WTC11 (cell line): Measurements from ENCODE around the gene HVCN1. TPM values are rescaled to one million over a fixed set of nuclear protein-coding genes. Genes with fewer than 3 reads are reported as not detected.

Experiments used
- ATAC-seq: fragments of 200-7000 bp; cut with Tn5 transposase; 2 replicates; pipeline ENCODE4 v1.10.0; 2021; ENCODE audit warnings: mild to moderate bottlenecking, moderate library complexity
- CTCF ChIA-PET: fragments of 300-600 bp; sonication (Branson Sonifier 250); formaldehyde crosslinking; loops from one replicate; lab custom pipeline; 2021; ENCODE audit warnings: antibody characterized with exemption; lab: Charles Lee
- POLR2A ChIA-PET: fragments of 350-600 bp; sonication (Branson Sonifier 250); formaldehyde crosslinking; loops from one replicate; lab custom pipeline; 2021; ENCODE audit warnings: antibody characterized with exemption; lab: Charles Lee
- DNase-seq: peaks from one replicate; pipeline ENCODE4 v3.0.0; 2021; ENCODE audit warnings: low spot score
- H3K27ac Mint-ChIP-seq: 2 replicates; pipeline ENCODE4 v1.8.0; 2021; ENCODE audit warnings: mixed read lengths
- H3K27me3 Mint-ChIP-seq: 2 replicates; pipeline ENCODE4 v1.8.0; 2021; ENCODE audit warnings: low read depth, mild to moderate bottlenecking, moderate library complexity, mixed read lengths
- H3K36me3 Mint-ChIP-seq: 2 replicates; pipeline ENCODE4 v1.8.0; 2021; ENCODE audit warnings: mixed read lengths
- H3K4me1 Mint-ChIP-seq: 2 replicates; pipeline ENCODE4 v1.8.0; 2022; ENCODE audit warnings: mixed read lengths
- H3K4me3 Mint-ChIP-seq: 2 replicates; pipeline ENCODE4 v1.8.0; 2021; ENCODE audit warnings: mild to moderate bottlenecking, moderate library complexity, mixed read lengths
- H3K9me3 Mint-ChIP-seq: 2 replicates; pipeline ENCODE4 v1.8.0; 2021; ENCODE audit warnings: mixed read lengths
- ARID4B ChIP-seq: sonication (generic); formaldehyde crosslinking; IDR thresholded peaks from 2 replicates; pipeline ENCODE4 v1.8.0; 2023; ENCODE audit warnings: missing genetic modification reagents, mild to moderate bottlenecking, borderline replicate concordance
- CREB1 ChIP-seq: sonication (generic); formaldehyde crosslinking; IDR thresholded peaks from 2 replicates; pipeline ENCODE4 v1.8.0; 2023; ENCODE audit warnings: mild to moderate bottlenecking, missing genetic modification reagents
- E2F1 ChIP-seq: sonication (generic); formaldehyde crosslinking; IDR thresholded peaks from 2 replicates; pipeline ENCODE4 v1.8.0; 2022; ENCODE audit warnings: mild to moderate bottlenecking, missing genetic modification reagents
- GRHL2 ChIP-seq: fragments of 250-450 bp; sonication (Bioruptor Pico); IDR thresholded peaks from 2 replicates; pipeline ENCODE4 v1.8.0; 2022; ENCODE audit warnings: mild to moderate bottlenecking, moderate library complexity; ENCODE audit not compliant: insufficient replicate concordance, severe bottlenecking
- HMGA2 ChIP-seq: fragments of 250-450 bp; sonication (Bioruptor Pico); IDR thresholded peaks from 2 replicates; pipeline ENCODE4 v1.4.0; 2021; ENCODE audit warnings: mild to moderate bottlenecking, moderate library complexity
- JAZF1 ChIP-seq: fragments of 250-450 bp; sonication (Bioruptor Pico); IDR thresholded peaks from 2 replicates; pipeline ENCODE4 v1.9.0; 2021; ENCODE audit warnings: moderate library complexity, mild to moderate bottlenecking, inconsistent platforms
- NR2C2 ChIP-seq: sonication (generic); formaldehyde crosslinking; IDR thresholded peaks from 2 replicates; pipeline ENCODE4 v1.8.0; 2022; ENCODE audit warnings: mild to moderate bottlenecking, missing genetic modification reagents
- RELA ChIP-seq: sonication (generic); formaldehyde crosslinking; IDR thresholded peaks from 2 replicates; pipeline ENCODE4 v1.8.1; 2022; ENCODE audit warnings: missing genetic modification reagents, mild to moderate bottlenecking, borderline replicate concordance
- RORB ChIP-seq: fragments of 250-450 bp; sonication (Bioruptor Pico); IDR thresholded peaks from 2 replicates; pipeline ENCODE4 v1.9.0; 2021; ENCODE audit warnings: mild to moderate bottlenecking
- SOX15 ChIP-seq: fragments of 250-450 bp; sonication (Bioruptor Pico); IDR thresholded peaks from 2 replicates; pipeline ENCODE4 v1.9.0; 2021; ENCODE audit warnings: mild to moderate bottlenecking
- ZNF263 ChIP-seq: sonication (generic); formaldehyde crosslinking; IDR thresholded peaks from 2 replicates; pipeline ENCODE4 v1.8.1; 2022; ENCODE audit warnings: low read depth, mild to moderate bottlenecking, moderate library complexity, missing genetic modification reagents
- ZNF423 ChIP-seq: fragments of 250-450 bp; sonication (Bioruptor Pico); IDR thresholded peaks from 2 replicates; pipeline ENCODE4 v2.1.2; 2022; ENCODE audit warnings: mild to moderate bottlenecking, moderate library complexity
- ZNF532 ChIP-seq: fragments of 250-450 bp; sonication (Bioruptor Pico); IDR thresholded peaks from 2 replicates; pipeline ENCODE4 v1.9.0; 2021; ENCODE audit warnings: mild to moderate bottlenecking, borderline replicate concordance
- total RNA-seq: library from RNA; stranded (reverse); gene quantifications from 3 replicates; pipeline ENCODE4 v1.2.3, GENCODE V29; 2021
- TF ChIP-seq, protein P1 (sequence below): sonication (generic); formaldehyde crosslinking; IDR thresholded peaks from 2 replicates; pipeline ENCODE4 v1.8.1; 2022; ENCODE audit warnings: low read depth, mild to moderate bottlenecking, moderate library complexity, missing genetic modification reagents, borderline replicate concordance
- TF ChIP-seq, protein P2 (sequence below): sonication (generic); formaldehyde crosslinking; IDR thresholded peaks from 2 replicates; pipeline ENCODE4 v1.8.0; 2023; ENCODE audit warnings: mild to moderate bottlenecking, missing genetic modification reagents

The HVCN1 gene
- total RNA-seq, 1 experiment from 2014 or later: 5.7 TPM

GRCh38 chr12:110693731-110694130 is 4.8 kb upstream of the HVCN1 start:
- Mint-ChIP-seq H3K4me1 (peaks cover 16% of the 10 kb centered on the region), H3K36me3 (no peaks in the 10 kb centered on the region), H3K27ac (no peak overlapping the region), H3K9me3 (no peaks in the 10 kb centered on the region), H3K4me3 (no peak overlapping the region), H3K27me3 (no peaks in the 10 kb centered on the region; the same call in 1 of the 2 replicates)
- POLR2A ChIA-PET: interaction anchor here (0.5 kb wide), 1 partner anchor 317 kb away, joined by 3 read pairs; no protein-coding TSS in a partner anchor
- CTCF ChIA-PET: interaction anchor here (0.6 to 0.9 kb wide), 2 partner anchors 11 to 125 kb away, joined by 4 read pairs; no protein-coding TSS in a partner anchor
- TF ChIP-seq ZNF423 (CRISPR knock-in tag) (no peak), HMGA2 (CRISPR knock-in tag) (no peak), RELA (no peak), ARID4B (CRISPR knock-in tag) (no peak), GRHL2 (CRISPR knock-in tag) (no peak), RORB (CRISPR knock-in tag) (no peak), NR2C2 (CRISPR knock-in tag) (no peak), JAZF1 (CRISPR knock-in tag) (no peak), SOX15 (CRISPR knock-in tag) (no peak), E2F1 (no peak), ZNF263 (no peak), ZNF532 (CRISPR knock-in tag) (no peak), CREB1 (CRISPR knock-in tag) (no peak)
- TF ChIP-seq, protein P1, sequence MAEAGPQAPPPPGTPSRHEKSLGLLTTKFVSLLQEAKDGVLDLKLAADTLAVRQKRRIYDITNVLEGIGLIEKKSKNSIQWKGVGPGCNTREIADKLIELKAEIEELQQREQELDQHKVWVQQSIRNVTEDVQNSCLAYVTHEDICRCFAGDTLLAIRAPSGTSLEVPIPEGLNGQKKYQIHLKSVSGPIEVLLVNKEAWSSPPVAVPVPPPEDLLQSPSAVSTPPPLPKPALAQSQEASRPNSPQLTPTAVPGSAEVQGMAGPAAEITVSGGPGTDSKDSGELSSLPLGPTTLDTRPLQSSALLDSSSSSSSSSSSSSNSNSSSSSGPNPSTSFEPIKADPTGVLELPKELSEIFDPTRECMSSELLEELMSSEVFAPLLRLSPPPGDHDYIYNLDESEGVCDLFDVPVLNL (CRISPR knock-in tag): no peak
- TF ChIP-seq, protein P2, sequence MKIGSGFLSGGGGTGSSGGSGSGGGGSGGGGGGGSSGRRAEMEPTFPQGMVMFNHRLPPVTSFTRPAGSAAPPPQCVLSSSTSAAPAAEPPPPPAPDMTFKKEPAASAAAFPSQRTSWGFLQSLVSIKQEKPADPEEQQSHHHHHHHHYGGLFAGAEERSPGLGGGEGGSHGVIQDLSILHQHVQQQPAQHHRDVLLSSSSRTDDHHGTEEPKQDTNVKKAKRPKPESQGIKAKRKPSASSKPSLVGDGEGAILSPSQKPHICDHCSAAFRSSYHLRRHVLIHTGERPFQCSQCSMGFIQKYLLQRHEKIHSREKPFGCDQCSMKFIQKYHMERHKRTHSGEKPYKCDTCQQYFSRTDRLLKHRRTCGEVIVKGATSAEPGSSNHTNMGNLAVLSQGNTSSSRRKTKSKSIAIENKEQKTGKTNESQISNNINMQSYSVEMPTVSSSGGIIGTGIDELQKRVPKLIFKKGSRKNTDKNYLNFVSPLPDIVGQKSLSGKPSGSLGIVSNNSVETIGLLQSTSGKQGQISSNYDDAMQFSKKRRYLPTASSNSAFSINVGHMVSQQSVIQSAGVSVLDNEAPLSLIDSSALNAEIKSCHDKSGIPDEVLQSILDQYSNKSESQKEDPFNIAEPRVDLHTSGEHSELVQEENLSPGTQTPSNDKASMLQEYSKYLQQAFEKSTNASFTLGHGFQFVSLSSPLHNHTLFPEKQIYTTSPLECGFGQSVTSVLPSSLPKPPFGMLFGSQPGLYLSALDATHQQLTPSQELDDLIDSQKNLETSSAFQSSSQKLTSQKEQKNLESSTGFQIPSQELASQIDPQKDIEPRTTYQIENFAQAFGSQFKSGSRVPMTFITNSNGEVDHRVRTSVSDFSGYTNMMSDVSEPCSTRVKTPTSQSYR (CRISPR knock-in tag): no peak
- ATAC-seq (no peak), DNase-seq (no peak)
